ENCODE data around the gene MND1. TPM values are rescaled to one million over a fixed set of nuclear protein-coding genes. Genes with fewer than 3 reads are reported as not detected.
"Not testable (repeated sequence)": the region's sequence is repeated elsewhere in the genome, so short reads cannot be mapped to it uniquely, and the experiment has no call there.

Gene MND1
- polyA plus RNA-seq, 5 donors: 6.8 to 20.1 (median 9.6) TPM

DNA sequence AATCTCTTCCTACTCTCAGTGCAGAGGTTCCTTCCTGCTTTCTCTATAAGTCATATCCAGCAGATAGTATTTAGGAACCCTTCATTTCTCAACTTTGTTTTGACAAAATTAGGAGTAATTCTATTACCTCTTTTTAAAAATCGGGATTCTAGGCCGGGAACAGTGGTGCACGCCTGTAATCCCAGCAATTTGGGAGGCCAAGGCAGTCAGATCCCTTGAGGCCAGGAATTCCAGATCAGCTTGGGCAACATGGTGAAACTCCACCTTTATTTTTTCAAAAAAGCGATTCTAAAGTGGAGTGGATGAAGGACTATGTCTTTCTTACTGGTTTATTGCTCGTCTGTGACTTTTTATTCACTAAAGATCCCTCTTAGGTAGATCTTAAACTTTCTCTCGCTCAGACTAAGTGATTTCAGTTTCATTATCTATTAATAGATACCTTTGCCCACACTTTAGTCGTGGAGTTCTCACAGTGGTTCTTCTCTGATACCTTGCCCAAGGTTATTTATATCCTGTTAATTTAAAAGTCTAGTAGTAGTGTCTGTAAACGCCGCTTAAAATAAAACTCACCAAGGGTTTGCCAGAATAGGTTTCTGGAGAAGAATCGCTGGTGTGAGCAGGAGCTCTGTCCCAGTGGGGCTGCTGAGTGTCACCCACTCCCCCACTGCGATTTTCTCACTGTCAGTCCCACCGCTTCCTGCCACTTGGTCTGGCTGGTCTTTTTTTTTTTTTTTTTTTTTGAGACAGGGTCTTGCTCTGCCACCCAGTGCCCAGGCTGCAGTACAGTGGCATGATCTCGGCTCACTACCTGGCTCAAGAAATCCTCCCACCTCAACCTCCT, 94.6 kb downstream of the MND1 start:
- DNase-seq: no peak

DNA sequence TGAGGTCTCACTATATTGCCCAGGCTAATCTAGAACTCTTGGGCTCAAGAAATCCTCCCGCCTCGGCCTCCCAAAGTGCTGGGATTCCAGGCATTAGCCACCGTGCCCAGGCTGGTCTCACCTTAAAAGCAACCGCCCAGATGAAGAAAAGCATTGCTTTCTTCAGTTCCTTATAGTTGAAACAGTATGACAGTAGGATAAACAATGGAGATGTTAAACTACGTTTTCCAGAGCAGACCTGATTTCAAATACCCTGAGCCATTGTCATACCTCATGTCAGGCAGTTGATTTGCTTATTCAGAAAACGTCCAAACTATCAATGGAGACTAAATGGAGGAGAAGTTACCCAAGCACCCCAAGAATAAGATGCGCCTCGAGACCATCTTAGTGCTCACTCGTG, 95.3 kb downstream of the MND1 start:
- no peak for DNase-seq

DNA sequence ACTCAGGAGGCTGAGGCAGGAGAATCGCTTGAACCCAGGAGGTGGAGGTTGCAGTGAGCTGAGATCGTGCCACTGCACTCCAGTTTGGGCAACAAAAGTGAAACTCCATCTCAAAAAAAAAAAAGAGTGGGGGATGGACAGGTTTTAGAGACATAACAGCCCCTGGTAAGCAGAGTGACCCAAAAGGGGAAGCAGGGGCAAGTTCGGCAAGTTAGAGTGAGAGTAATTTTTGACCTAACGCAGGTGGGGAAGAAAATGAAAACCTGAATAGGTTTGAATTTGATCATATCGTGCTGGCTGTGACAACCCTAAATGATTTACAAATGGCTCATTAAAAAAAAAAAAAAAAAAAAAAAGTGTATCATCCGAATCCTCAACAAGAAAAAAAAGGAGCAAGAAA, 96.0 kb downstream of the MND1 start:
- no peak for DNase-seq

DNA sequence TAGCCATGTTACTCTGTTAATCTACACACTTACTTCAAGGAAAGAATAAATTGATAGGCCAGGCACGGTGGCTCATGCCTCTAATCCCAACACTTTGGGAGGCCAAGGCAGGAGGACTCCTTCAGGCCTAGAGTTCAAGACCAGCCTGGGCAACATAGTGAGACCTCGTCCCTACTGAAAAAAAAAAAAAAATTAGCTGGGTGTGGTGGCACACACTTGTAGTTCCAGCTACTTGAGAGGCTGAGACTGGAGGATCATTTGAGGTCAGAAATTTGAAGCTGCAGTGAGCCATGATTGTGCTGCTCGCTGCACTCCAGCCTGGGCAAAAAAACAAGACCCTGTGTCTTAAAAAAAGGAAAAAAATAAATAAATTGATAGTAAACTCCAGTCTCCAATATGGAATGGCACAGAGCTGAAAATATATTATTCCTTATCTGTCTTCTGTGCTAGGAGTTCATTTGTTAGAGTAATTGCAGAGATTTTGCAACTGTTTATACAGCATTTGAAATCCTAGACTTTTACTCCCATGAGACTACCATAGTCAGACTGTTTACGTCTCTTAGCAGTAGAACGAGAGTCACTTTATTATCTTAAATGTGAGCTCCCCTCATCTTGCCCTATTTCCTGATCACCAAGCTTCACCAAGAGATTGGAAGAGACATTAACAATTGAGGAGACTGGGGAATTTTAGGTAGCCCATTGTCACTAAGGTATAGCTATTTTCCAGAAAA, 102.9 kb downstream of the MND1 start:
- peak; percentile 48 to 60 for DNase-seq

DNA sequence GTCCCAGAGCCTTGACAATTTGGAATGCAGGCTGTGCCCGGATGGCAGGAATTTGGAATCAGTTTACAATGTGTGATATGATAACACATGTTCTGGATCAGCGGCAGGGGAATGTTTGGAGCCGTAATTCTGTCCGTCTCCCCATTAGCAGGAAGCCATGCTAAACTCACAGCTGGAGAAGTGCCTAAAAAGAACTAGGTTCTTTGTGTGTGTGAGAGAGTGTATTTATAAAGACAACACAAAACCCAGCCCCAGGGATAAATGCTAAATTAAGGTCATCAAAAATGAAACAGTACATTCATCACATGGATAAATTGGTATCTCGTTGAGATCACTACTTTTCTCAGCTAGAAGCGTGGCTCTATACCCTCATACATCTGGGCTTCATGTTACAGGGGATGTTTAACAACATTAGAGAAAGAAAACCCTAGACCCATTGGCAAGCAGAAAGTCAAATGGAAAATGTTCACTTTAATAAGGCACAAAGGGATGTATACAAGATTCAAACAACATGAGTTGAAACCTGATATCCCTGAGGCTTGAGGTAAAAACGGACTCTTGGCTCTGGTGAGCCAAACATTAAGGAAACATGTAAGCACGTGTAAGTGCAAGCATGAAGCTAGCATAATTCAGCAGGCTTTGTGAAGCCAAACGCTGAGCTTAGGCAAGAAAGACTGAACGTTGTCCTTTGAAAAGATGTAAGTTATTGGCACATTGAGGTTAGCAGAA, 103.7 kb downstream of the MND1 start:
- DNase-seq: peak; percentile 39 to 55

DNA sequence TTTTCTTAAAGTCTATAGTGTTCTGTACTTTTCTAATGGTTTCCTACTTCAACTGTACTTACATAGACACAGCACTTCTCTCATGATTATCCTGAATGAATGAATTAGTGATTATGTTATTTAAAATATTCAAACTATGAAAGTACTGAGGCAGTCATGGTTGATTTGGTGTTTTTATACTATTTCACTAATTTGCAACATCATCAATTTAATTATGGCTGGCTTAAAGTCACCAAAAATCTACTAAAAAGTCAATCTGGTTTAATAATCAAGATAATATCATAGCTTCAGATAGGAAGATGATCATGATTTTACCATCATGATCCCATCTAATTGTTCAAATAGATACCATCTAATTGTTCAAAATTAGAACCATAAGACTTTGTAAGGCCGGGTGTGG, 104.8 kb downstream of the MND1 start:
- DNase-seq: no peak

DNA sequence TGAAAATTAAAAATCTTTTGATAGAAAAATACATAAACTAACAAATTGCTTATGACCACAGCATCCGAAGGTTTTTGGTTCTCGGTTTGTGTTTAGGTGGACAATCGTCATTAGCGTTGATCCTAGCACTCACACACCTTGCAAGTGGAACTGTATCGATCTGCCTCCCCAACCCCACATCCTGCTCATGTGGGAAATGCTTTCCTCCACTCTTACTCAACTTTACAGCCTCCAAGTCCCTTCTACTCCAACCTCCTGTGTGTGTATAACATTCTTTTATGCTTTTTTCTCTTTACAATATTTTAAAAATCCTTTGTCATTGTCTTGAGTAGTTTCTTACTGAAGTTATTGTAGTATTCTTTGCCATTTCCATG, 106.0 kb downstream of the MND1 start:
- no peak for DNase-seq

DNA sequence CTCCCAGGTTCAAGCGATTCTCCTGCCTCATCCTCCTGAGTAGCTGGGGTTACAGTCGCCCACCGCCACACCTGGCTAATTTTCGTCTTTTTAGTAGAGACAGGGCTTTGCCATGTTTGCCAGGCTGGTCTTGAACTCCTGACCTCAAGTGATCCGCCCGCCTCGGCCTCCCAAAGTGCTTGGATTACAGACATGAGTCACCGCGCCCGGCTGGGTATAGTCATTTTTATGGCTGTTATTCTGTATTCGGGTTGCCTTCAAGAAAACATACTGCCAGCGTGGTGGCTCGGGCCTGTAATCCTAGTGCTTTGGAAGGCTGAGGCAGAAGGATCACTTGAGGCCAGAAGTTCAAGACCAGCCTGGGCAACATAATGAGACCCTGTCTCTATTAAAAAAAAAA, 106.7 kb downstream of the MND1 start:
- DNase-seq: not testable (repeated sequence)

DNA sequence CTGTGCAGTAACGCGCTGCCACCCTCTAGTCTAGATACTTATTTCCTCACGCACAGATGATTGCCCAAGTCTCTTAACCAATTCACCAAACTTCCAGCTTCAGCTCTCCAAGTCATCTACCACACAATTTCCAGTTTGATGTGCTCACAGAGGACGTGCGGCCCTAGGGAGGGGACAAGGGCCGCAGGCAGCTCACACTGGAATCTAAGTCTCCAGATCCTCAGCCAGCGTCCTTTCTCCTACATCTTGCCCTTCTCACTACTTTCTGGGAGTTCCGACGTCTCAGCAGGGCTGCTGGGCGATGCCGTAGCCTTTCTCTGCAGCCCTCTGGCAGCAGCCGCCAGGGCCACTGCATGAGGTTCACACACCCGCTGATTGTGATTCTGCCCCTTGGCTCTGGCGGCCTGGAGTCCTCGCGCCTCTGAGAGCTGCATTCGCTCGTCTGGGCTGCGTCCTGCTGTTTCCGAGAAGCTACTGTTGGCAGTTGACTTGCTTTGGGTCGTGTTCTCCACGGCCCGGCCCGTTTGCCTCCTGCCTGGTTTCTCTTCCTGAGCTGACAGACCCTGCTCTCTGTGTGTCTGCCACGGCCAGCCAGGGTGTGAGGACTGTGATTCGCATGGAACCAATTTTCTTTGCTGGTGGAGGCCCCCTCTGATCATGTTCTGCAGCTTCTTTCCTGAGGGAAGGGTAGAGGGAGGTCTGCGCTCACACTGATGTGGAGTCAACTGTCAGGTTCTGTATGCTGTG, 107.6 kb downstream of the MND1 start:
- DNase-seq: no peak

DNA sequence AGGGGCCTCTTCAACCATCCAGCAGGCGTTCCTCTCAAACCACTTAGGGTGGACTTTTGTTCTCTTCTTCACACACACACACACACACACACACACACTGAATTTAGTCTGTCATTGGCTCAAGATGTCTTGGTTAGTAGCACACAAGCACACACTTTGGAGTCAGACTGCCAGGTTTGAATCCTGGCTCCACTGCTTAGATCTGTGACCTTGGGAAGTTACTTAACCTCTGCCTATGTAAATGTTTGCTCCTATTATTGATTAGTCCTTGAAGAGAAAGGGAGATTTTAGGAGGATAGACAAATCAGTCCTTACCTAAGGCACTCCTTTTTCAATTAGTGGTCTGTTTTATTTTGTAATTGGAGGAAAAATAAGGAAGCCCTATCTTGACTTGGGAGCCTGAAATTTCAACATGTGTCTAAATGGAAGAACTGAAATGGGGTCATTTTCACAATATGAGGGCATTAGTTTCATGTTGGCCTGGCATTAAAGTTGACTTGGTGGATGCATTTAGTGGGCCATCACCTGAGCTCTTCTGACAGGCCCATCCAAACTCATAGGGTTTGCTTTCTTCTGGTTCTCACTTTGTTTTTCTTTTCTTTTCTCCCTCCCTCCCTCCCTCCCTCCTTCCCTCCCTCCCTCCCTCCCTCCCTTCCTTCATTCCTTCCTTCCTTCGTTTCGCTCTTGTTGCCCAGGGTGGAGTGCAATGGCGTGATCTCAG, 108.3 kb downstream of the MND1 start:
- no peak for DNase-seq

DNA sequence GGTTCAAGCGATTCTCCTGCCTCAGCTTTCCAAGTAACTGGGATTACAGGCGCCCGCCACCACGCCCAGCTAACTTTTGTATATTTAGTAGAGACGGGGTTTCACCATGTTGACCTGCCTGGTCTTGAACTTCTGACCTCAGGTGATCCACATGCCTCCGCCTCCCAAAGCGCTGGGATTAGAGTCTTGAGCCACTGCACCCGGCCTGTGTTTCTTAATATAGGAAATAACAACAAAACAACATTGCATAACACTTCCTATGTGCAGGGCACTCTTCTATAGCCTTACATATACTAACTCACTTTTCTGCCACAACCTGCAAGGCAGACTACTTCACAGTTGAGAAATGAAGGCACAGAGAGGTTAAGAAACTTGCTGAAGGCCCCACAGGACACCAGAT, 108.9 kb downstream of the MND1 start:
- DNase-seq: no peak

DNA sequence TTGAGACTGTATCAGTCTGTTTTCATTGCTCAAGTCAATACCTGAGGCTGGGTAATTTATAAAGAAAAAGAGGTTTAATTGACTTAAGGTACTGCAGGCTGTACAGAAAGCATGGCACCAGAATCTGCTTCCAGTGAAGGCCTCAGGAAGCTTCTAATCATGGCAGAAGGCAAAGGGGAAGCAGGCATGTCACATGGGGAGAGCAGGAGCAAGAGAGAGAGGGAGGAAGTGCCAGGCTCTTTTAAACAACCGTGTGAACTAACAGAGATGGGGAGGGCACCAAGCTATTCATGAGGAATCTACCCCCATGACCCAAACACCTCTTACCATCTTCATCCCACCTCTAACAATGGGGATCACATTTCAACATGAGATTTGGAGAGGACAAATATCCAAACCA, 114.5 kb downstream of the MND1 start:
- no peak for DNase-seq

DNA sequence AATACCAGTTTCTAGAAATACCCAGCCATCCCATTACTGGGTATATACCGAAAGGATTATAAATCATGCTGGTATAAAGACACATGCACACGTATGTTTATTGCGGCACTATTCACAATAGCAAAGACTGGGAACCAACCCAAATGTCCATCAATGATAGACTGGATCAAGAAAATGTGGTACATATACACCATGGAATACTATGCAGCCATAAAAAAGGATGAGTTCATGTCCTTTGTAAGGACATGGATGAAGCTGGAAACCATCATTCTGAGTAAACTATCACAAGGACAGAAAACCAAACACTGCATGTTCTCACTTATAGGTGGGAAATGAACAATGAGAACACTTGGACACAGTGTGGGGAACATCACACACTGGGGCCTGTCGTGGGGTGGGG, 117.1 kb downstream of the MND1 start:
- not testable (repeated sequence) for DNase-seq

DNA sequence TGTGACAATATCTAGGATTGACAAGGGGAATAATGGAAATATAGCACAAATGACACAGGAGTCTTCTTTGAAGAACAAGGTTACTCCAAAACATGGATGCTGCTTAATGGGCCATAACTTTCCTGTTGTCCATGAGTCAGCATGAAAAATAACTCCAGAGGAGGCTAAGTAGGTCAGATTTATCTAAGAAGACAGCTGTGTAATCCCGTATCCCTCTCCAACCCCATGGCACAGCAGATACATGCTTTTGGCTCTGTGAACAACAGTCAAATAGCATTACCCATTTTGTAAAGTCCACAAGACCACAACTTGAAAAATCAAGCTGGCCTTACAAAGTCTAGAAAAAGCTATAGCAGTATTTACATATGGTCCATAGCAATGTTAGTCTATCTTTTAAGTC, 119.6 kb downstream of the MND1 start:
- DNase-seq: no peak

Other genes with a start within 250 kb of the MND1 start
- gene TRIM2, start 140.2 kb upstream of the MND1 start, polyA plus RNA-seq (ENCODE audit: insufficient read depth in 1 of 5, insufficient read length in 5 of 5, low replicate concordance in 1 of 5): 10 to 100 TPM; 47.8 to 88.1 (median 80.0) TPM
- 10 to 100 TPM; 24.2 to 35.4 (median 28.2) TPM for gene TMEM131L, start 121.7 kb downstream of the MND1 start, polyA plus RNA-seq (ENCODE audit: insufficient read depth in 1 of 5, insufficient read length in 5 of 5, low replicate concordance in 1 of 5)